GM12878 (cell line): ENCODE measurements around the gene RAD51AP1. TPM values are rescaled to one million over a fixed set of nuclear protein-coding genes. Genes with fewer than 3 reads are reported as not detected.

Experiments used
- ATAC-seq: fragments of 200-7000 bp; cut with Tn5 transposase; 3 replicates; pipeline ENCODE4 v1.9.1; 2020; ENCODE audit warnings: mild to moderate bottlenecking, moderate library complexity
- BruUV-seq: library from RNA; stranded (reverse); fragments of 400-500 nt; replicated peaks from 2 replicates; lab custom pipeline; 2021; lab: Mats Ljungman, UMichigan
- CTCF ChIA-PET: fragments of 300-600 bp; sonication (Branson Sonifier 250); formaldehyde crosslinking; extraction: SDS; loops from one replicate; lab custom pipeline; 2021; ENCODE audit warnings: inconsistent platforms; lab: Yijun Ruan, JAX
- POLR2A ChIA-PET: fragments of 350-600 bp; formaldehyde crosslinking; extraction: SDS; loops from one replicate; lab custom pipeline; 2021; ENCODE audit warnings: inconsistent platforms; lab: Charles Lee
- RAD21 ChIA-PET: fragments of 300-600 bp; sonication (Branson Sonifier 250); formaldehyde crosslinking; loops from one replicate; lab custom pipeline; 2023; ENCODE audit warnings: antibody characterized with exemption; ENCODE audit not compliant: unreplicated experiment; lab: Charles Lee
- SMC1A ChIA-PET: fragments of 300-600 bp; sonication (Branson Sonifier 250); formaldehyde crosslinking; loops from one replicate; lab custom pipeline; 2023; ENCODE audit not compliant: unreplicated experiment, uncharacterized antibody; lab: Charles Lee
- DNase-seq: peaks from one replicate; pipeline ENCODE4 v3.0.0-alpha.2; 2011; ENCODE audit warnings: low read depth, low spot score
- FAIRE-seq: peaks from 3 replicates; lab custom pipeline; 2011; peaks lifted over from hg19 to GRCh38; lab: Jason Lieb, UNC
- H2AFZ ChIP-seq: 2 replicates; pipeline ENCODE4 v1.6.0; 2011; ENCODE audit warnings: low read depth, low read length, control low read depth; ENCODE audit not compliant: control insufficient read depth
- H3K27ac ChIP-seq: 2 replicates; pipeline ENCODE4 v1.5.1; 2011; ENCODE audit warnings: control low read depth; ENCODE audit not compliant: control insufficient read depth, insufficient read depth
- H3K27me3 ChIP-seq, 2 experiments: replicated peaks in 1 of 2; 2 replicates each; pipeline versions ENCODE4 v1.6.0 to v1.6.1; 2011; ENCODE audit warnings: low read length in 1 of 2; ENCODE audit not compliant: control insufficient read depth in 2 of 2, insufficient read depth in 2 of 2
- H3K36me3 ChIP-seq, 2 experiments: 2 replicates each; pipeline ENCODE4 v1.5.1; 2011; ENCODE audit warnings: low read length in 1 of 2; ENCODE audit not compliant: control insufficient read depth in 2 of 2, insufficient read depth in 2 of 2
- H3K4me1 ChIP-seq: 2 replicates; pipeline ENCODE4 v1.6.1; 2011; ENCODE audit warnings: mild to moderate bottlenecking, low read length, moderate library complexity, mixed read lengths; ENCODE audit not compliant: control insufficient read depth, insufficient read depth
- H3K4me2 ChIP-seq: 2 replicates; pipeline ENCODE4 v1.6.0; 2011; ENCODE audit warnings: control low read depth; ENCODE audit not compliant: control insufficient read depth, insufficient read depth
- H3K4me3 ChIP-seq: fragments of 200-600 bp; sonication (generic); 2 replicates; pipeline ENCODE4 v1.5.1; 2016
- H3K79me2 ChIP-seq: 2 replicates; pipeline ENCODE4 v1.6.0; 2011; ENCODE audit warnings: low read length; ENCODE audit not compliant: control insufficient read depth, insufficient read depth
- H3K9ac ChIP-seq: 2 replicates; pipeline ENCODE4 v1.8.0; 2011; ENCODE audit warnings: low read length, control low read depth, mixed read lengths; ENCODE audit not compliant: control insufficient read depth, insufficient read depth
- H3K9me3 ChIP-seq: replicated peaks from 3 replicates; pipeline ENCODE4 v1.5.1; 2011; ENCODE audit warnings: mild to moderate bottlenecking, low read length; ENCODE audit not compliant: control insufficient read depth, insufficient read depth
- H4K20me1 ChIP-seq: 2 replicates; pipeline ENCODE4 v1.6.0; 2011; ENCODE audit not compliant: control insufficient read depth, insufficient read depth
- BHLHE40 ChIP-seq, 2 experiments: fragments of 450-650 bp in 1 of 2; IDR thresholded peaks; 2 replicates each; pipeline ENCODE4 v1.6.1; 2011 to 2017; ENCODE audit warnings: low read depth in 2 of 2, borderline replicate concordance in 1 of 2, improper control_type of control experiment in 1 of 2, low read length in 1 of 2, mild to moderate bottlenecking in 1 of 2
- CBX5 ChIP-seq: sonication (generic); IDR thresholded peaks from 2 replicates; pipeline ENCODE4 v1.6.1; 2016; ENCODE audit warnings: low read depth, moderate library complexity, mild to moderate bottlenecking, inconsistent platforms
- CEBPB ChIP-seq, 2 experiments: fragments of 150-350 bp in 1 of 2; IDR thresholded peaks; 2 replicates each; pipeline ENCODE4 v1.6.1; 2012 to 2014; ENCODE audit warnings: low read depth in 2 of 2, low read length in 2 of 2, borderline replicate concordance in 1 of 2, inconsistent platforms in 1 of 2
- IKZF1 ChIP-seq: fragments of 450-650 bp; conservative IDR thresholded peaks from 2 replicates; pipeline ENCODE4 v1.6.1; 2017; ENCODE audit warnings: antibody characterized with exemption, mild to moderate bottlenecking
- IKZF2 ChIP-seq, 2 experiments: fragments of 450-650 bp; IDR thresholded peaks; 2 replicates each; pipeline ENCODE4 v1.6.1; 2017; ENCODE audit warnings: mild to moderate bottlenecking in 2 of 2, moderate library complexity in 2 of 2
- MTA2 ChIP-seq: fragments of 450-650 bp; IDR thresholded peaks from 2 replicates; pipeline ENCODE4 v1.6.1; 2016; ENCODE audit warnings: low read depth, mild to moderate bottlenecking, moderate library complexity
- NBN ChIP-seq: fragments of 450-650 bp; IDR thresholded peaks from 2 replicates; pipeline ENCODE4 v1.6.1; 2016
- NKRF ChIP-seq: fragments of 450-650 bp; conservative IDR thresholded peaks from 2 replicates; pipeline ENCODE4 v1.6.1; 2017; ENCODE audit warnings: mild to moderate bottlenecking, moderate library complexity
- NR2C1 ChIP-seq: fragments of 450-650 bp; IDR thresholded peaks from 2 replicates; pipeline ENCODE4 v1.6.1; 2017; ENCODE audit warnings: antibody characterized with exemption, mild to moderate bottlenecking, moderate library complexity
- RAD51 ChIP-seq: fragments of 450-650 bp; IDR thresholded peaks from 2 replicates; pipeline ENCODE4 v1.6.1; 2016; ENCODE audit warnings: moderate library complexity, mild to moderate bottlenecking, inconsistent platforms
- RELB ChIP-seq: fragments of 450-650 bp; IDR thresholded peaks from 2 replicates; pipeline ENCODE4 v1.6.1; 2017; ENCODE audit warnings: low read depth, mild to moderate bottlenecking, moderate library complexity
- RUNX3 ChIP-seq: IDR thresholded peaks from 2 replicates; pipeline ENCODE4 v1.6.1; 2012; ENCODE audit warnings: low read length, inconsistent platforms
- SPI1 ChIP-seq: IDR thresholded peaks from 2 replicates; pipeline ENCODE4 v1.6.1; 2011; ENCODE audit warnings: low read depth, mild to moderate bottlenecking, low read length, moderate library complexity, borderline replicate concordance; ENCODE audit not compliant: insufficient read depth
- ZBTB33 ChIP-seq: fragments of 450-650 bp; IDR thresholded peaks from 2 replicates; pipeline ENCODE4 v1.6.1; 2017; ENCODE audit warnings: mild to moderate bottlenecking
- WGBS: methylation state at CpG from one replicate; pipeline ENCODE4 v1.1.6; 2016; ENCODE audit warnings: low lambda C conversion rate; ENCODE audit not compliant: insufficient replicate concordance, insufficient coverage; ENCODE audit errors: missing lambda C conversion rate; 5-methylcytosine and 5-hydroxymethylcytosine counted together
- in situ Hi-C: fragments of 300-500 bp; cut with MboI; formaldehyde crosslinking; loops from 9 replicates; pipeline ENCODE4 v1.14.3; 2018; ENCODE audit warnings: mixed read lengths
- intact Hi-C: fragments of 100-400 bp; cut with micrococcal nuclease; formaldehyde crosslinking; loops from one replicate; pipeline ENCODE4 v1.14.2; 2022; ENCODE audit not compliant: unreplicated experiment
- polyA plus RNA-seq, 11 experiments: library from polyadenylated mRNA; depleted of rRNA in 4 of 11; unstranded in 6 of 11; stranded (reverse) in 5 of 11; fragments of >200 nt; fragmentation: Nextera tagmentation in 4 of 11; fragmentation: Illumina TruSeq in 1 of 11; extraction: Ambion mirVana in 4 of 11; extraction: Trizol in 1 of 11; gene quantifications; 1 replicate in 1 of 11; 2 replicates in 10 of 11; pipeline versions ENCODE4 v1.2.1 to v1.2.3, GENCODE V29; 2011 to 2016; ENCODE audit warnings: inconsistent platforms in 2 of 11, missing spikeins in 2 of 11, low read depth in 1 of 11
- total RNA-seq, 4 experiments: library from RNA; depleted of rRNA in 3 of 4; stranded (reverse); fragments of >200 nt in 3 of 4; fragmentation: Illumina TruSeq in 1 of 4; extraction: Trizol in 1 of 4; gene quantifications; 2 replicates each; pipeline versions ENCODE4 v1.2.1 to v1.2.3, GENCODE V29; 2013 to 2021

The RAD51AP1 gene
- total and polyA plus RNA-seq, 10 of the 15 experiments (the other 5 are each of a cell fraction or from before 2014, with no cell fraction given), result 22.3 to 86.0 (median 50.9) TPM

- H3K4me2 ChIP-seq, result peak overlapping the region; percentile 72
- H4K20me1 ChIP-seq, result no peaks in the 10 kb centered on the region
- peak overlapping the region; percentile 45 for H3K27ac ChIP-seq
- FAIRE-seq, result no peak
- H3K9ac ChIP-seq, result peak overlapping the region; percentile 15; the same call in 1 of the 2 replicates
- intact Hi-C loops, result no loop called here
- POLR2A ChIA-PET, result interaction anchor here (0.7 kb wide), 1 partner anchor 715 kb away, joined by 4 read pairs; no protein-coding TSS in a partner anchor
- ATAC-seq, result peak; percentile 76
- peaks cover 28% of the 10 kb centered on the region for H3K4me1 ChIP-seq
- WGBS, result 10% methylated on average over 3 of the region's 3 CpGs
- CTCF ChIA-PET, result interaction anchor here (0.6 kb wide), 1 partner anchor 36 kb away, joined by 3 read pairs; no protein-coding TSS in a partner anchor
- RAD21 ChIA-PET, result no interaction called here
- peak; percentile 30 for DNase-seq
- SMC1A ChIA-PET, result interaction anchor here (1.4 kb wide), 1 partner anchor 27 kb away, joined by 3 read pairs; no protein-coding TSS in a partner anchor
- no peaks in the 10 kb centered on the region for H3K79me2 ChIP-seq
- H3K9me3 ChIP-seq, result no peaks in the 10 kb centered on the region
- in situ Hi-C loops, result no loop called here
- H3K36me3 ChIP-seq, result no peaks in the 10 kb centered on the region; a peak in 1 of 4 replicates
- peak overlapping the region; percentile 16 for H2AFZ ChIP-seq
- no peaks in the 10 kb centered on the region for H3K27me3 ChIP-seq
- H3K4me3 ChIP-seq, result no peak overlapping the region
- BruUV-seq, result no TSS peak
- TF ChIP-seq RELB (peak; percentile 51; the same call in 1 of the 2 replicates), NBN (peak; percentile 52; the same call in 1 of the 2 replicates), CEBPB (IDR thresholded peaks at IDR 0.05; ENCODE audit: borderline replicate concordance in 1 of 2, low read depth in 2 of 2, low read length in 2 of 2) (no peak), RAD51 (peak; percentile 59; the same call in 1 of the 2 replicates), BHLHE40 (IDR thresholded peaks at IDR 0.05; ENCODE audit: borderline replicate concordance in 1 of 2, low read depth in 2 of 2, low read length in 1 of 2) (peak; percentile 75 to 79), MTA2 (peak; percentile 74), SPI1 (0 out of 2 replicates have a peak, but pooled peaks have one; percentile 16), RUNX3 (peak; percentile 22), IKZF1 (peak; percentile 57; the same call in 1 of the 2 replicates), IKZF2 (IDR thresholded peaks at IDR 0.05) (peak; percentile 70 to 75; a peak in 2 of 4 replicates), ZBTB33 (no peak), NR2C1 (no peak), NKRF (no peak), CBX5 (no peak)
Observed at GRCh38 chr12:4567073-4567881, 28.6 kb downstream of the RAD51AP1 start.
